Stimulated activated CD8-positive, alpha-beta memory T cell treated with anti-CD3 and anti-CD28 coated beads, Interleukin-15, amount 100 ng/mL, for 48 hours (primary cell): ENCODE results near the gene NPEPL1.

Experiments used
- DNase-seq, 2 donors: peaks; one replicate each; pipeline ENCODE4 v3.0.0-alpha.2; 2020; ENCODE audit warnings: low read depth in 2 of 2

Gene NPEPL1

GRCh38 chr20:58682656-58683531 lies 9.7 kb upstream of the NPEPL1 start:
- no peak for DNase-seq

DNA sequence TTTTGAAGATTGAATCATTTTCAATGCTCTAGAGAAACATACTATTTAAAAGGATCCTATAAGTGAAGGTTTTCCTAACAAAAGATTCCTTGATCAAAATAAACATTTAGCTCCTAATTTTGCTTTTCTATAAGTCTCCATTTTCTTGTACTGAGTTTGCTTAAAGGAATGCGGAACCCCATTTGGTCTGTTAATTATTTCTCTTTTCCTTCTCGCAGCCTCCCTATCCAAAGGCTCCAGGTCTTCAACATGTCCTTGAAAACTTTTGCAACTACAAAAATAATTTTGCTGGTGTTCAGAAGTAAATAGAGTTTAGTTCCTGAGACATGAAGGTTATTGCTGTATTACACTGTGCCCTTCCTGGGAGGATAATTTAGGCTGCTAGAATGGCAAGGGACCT lies 8.3 kb upstream of the NPEPL1 start:
- no peak for DNase-seq

DNA sequence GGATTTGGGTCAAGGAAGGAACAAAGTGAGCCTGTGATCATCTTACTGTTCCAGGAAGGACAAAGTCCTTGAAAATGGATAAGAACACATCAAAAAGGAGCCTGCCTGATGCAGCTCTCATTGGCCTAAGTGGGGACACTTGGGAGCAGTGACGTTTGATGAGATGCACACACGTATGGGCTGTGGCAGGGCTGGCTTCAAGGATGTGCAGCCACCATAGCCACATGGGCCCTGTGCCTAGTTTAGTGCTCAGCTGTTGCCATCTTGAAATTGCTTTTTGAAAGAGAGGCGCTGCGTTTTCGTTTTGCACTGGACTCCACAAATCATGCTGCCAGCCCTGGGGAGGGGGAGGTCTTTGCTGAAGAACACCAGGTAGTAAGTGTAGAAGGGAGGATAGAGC lies 6.6 kb upstream of the NPEPL1 start:
- no peak for DNase-seq

DNA sequence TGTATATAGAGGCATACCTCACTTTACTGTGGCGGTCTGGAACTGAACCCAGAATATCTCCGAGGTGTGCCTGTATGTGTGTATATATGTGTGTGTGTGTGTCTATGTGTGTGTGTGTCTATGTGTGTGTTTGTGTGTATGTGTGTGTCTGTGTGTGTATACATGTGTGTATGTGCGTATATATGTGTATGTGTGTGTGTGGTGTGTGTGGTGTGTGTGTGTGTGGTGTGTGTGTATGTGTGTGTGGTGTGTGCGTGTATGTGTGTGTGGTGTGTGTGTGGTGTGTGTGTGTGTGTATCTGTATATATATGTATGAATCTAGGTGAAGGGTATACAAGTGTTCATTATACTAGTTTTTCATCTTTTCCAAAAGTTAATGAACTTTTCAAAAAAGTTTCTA lies 4.2 kb upstream of the NPEPL1 start:
- DNase-seq = no peak

GRCh38 chr20:58688840-58689239 lies 3.8 kb upstream of the NPEPL1 start:
- DNase-seq = no peak

- DNase-seq = no peak
Measured at GRCh38 chr20:58690396-58691135, 2.0 kb upstream of the NPEPL1 start.

GRCh38 chr20:58691773-58692578 lies 624 bp upstream of the NPEPL1 start:
- DNase-seq = no peak

DNA sequence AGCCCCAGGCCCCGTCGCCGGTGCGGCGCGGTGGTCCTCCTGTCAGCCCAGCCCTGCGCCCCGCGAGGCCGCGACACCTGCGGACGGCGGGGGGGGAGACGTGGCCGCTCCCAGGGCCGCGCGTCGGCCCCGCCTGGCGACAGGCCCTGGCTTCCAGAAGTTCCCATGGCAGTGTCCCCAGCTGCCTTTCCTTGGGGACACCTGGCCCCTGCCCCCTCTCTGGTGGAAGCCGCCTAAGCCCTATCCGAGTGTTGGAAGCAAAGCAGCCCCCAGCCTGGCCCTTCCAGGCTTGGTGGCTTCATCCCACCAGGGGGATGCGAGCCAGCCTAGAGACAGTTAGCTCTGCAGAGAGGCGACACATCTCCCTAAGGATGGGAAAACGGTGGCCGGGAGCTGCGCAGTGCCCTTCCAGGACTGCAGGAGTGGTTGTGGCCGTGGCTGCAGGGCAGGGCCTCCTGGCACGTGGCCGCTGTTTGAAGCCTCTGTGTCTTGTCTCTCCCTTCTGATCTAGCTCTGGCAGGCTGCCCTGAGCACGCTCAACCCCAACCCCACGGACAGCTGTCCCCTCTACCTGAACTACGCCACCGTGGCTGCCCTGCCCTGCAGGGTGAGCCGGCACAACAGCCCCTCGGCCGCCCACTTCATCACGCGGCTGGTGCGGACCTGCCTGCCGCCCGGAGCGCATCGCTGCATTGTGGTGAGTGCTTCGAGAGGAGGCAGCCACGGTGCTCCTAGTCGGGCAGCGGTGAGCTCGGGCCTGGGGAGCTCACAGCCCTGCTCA lies 816 bp downstream of the NPEPL1 start:
- DNase-seq = no peak

- no peak for DNase-seq
Measured at GRCh38 chr20:58694241-58695083, 1.9 kb downstream of the NPEPL1 start.

DNA sequence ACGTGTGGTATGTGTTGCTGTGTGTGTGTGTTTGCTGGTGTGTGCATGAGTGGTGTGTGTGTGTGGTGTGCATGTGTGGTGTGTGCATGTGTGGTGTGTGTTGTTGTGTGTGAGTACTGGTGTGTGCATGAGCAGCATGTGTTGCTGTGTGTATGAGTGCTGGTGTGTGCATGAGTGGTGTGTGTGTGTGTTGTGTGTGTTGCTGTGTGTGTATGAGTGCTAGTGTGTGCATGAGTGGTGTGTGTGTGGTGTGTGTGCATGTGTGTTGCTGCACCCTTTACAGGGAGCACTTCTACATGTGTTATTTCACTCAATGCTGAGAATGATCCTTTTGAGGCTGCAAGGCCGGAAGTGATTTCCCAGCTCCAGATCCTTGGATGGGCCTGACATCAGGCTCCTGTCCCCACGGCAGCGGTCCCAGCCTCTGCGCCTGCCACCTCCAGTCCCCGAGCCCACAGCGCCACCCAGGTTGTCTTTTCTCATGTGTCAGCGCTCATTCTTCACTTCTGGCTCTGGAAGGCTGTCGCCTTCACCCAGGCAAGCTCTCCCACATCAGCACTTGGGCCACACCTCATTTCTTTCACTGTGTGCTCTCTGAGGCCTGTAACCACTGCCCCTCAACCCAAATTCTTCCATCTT lies 2.6 kb downstream of the NPEPL1 start:
- no peak for DNase-seq

GRCh38 chr20:58695895-58696375 lies 3.3 kb downstream of the NPEPL1 start:
- DNase-seq = no peak

GRCh38 chr20:58696411-58696961 lies 3.9 kb downstream of the NPEPL1 start:
- no peak for DNase-seq

- no peak for DNase-seq
Measured at GRCh38 chr20:58697201-58697866, 4.7 kb downstream of the NPEPL1 start.

DNA sequence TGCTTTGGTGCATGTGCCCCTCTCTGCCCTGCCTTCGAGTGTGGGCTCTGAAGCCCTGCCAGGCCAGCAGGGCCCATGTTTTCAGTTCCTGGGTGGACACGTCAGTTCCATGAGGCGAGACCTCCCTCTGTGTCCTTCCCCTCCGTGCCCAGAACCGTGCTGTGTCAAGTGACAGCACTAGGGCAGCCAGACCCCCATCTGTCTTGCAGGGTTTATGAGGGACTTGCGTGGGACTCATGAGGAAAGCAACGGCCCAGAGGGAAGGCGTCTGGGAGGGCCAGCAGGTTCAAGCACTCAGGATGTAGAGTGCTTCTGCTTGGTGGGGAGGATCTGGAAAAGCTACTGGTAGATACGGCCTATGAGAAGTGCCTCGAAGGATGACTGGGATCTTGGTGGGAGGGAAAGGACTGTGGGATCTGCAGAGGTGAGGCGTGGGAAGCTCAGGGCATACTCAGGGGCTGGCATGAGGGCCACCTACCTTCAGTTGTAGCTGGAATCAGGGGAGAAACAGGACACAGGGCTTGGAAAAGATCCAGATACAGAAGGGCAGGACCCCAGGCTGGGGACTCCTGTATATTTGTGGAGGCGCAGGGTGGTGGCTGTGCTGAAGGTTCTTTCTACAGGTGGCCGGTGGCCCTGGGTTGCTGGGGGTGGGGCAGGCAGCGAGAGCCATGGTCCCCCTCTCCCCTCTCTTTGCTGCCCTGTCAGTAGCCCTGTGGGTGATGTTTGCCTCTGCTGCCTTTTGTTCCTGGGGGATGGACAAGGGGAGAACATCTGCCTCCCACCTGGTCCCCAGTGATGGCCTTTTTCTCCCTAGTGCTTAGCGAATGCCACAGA lies 5.5 kb downstream of the NPEPL1 start:
- DNase-seq = no peak

DNA sequence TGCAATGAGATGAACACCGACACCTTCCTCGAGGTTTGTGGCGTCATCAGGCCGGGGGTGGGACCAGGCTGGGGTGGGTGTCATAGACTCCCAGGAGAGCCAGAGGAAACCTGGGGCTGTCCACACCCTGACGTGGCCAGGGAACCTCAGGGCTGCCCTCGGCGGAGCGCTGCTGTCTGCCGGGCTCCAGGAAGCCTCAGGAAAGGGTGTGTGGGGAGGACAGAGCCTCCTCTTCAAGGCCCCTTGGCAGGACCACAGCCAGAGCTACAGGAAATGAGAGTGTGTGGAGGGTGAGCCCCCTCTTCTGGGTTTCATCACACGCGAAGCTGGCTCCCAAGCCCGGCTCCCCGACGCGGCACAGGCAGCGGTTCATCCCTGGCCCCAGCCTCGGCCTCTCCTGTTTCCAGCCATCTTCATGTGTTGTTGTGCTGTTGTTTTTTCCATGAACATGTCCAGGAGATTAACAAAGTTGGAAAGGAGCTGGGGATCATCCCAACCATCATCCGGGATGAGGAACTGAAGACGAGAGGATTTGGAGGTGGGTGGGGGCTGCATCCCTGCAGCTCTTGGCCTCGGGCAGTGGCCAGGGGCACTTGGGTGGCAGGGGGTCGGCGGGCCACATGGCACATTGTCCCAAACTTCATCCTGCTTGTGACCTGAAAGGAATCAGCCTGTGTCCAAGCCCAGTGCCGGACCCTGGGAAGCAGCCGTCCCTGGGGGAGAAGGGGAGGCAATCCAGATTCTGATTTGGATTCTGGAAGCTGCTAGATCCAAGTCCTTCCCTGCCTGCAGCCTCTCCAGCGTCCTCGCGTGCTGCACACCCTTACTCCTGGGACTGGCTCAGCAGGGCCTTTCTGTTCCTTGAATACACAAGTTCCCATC lies 6.4 kb downstream of the NPEPL1 start:
- no peak for DNase-seq

- DNase-seq = no peak
Measured at GRCh38 chr20:58699623-58700107, 7.1 kb downstream of the NPEPL1 start.
